ENCODE data around the gene ZBTB25. TPM values are rescaled to one million over a fixed set of nuclear protein-coding genes. Genes with fewer than 3 reads are reported as not detected.

Gene ZBTB25
- total and polyA plus RNA-seq, 7 donors: 0.69 to 24.6 (median 9.6) TPM

DNA sequence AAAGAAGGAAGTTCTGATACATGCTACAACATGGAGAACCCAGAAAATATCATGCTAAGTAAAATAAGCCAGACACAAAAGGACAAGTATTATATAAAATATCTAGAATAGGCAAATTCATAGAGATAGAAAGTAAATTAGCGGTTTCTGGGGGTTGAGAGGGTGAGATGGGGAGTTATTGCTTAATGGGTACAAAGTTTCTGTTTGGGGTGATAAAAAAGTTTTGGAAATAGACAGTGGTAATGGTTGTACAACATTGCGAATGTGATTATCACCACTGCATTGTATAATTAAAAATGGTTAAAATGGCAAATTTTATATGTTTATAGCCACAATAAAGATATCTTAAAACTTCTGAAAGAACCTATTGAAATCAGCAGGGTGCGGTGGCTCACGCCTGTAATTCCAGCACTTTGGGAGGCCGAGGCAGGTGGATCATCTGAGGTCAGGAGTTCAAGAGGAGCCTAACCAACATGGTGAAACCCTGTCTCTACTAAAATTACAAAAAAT lies 15.0 kb downstream of the ZBTB25 start:
- Histone ChIP-seq H3K4me1 (no peaks in the 10 kb centered on the region), H3K27me3 (no peaks in the 10 kb centered on the region), H3K36me3 (peaks cover 6 to 68% (median 15%) of the 10 kb centered on the region in 4 donors), H3K27ac (no peak overlapping the region), H3K4me3 (no peak overlapping the region), H3K9me3 (no peaks in the 10 kb centered on the region)
- TF ChIP-seq, protein P1, sequence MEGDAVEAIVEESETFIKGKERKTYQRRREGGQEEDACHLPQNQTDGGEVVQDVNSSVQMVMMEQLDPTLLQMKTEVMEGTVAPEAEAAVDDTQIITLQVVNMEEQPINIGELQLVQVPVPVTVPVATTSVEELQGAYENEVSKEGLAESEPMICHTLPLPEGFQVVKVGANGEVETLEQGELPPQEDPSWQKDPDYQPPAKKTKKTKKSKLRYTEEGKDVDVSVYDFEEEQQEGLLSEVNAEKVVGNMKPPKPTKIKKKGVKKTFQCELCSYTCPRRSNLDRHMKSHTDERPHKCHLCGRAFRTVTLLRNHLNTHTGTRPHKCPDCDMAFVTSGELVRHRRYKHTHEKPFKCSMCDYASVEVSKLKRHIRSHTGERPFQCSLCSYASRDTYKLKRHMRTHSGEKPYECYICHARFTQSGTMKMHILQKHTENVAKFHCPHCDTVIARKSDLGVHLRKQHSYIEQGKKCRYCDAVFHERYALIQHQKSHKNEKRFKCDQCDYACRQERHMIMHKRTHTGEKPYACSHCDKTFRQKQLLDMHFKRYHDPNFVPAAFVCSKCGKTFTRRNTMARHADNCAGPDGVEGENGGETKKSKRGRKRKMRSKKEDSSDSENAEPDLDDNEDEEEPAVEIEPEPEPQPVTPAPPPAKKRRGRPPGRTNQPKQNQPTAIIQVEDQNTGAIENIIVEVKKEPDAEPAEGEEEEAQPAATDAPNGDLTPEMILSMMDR (IDR thresholded peaks at IDR 0.05): no peak
- TF ChIP-seq EP300 (IDR thresholded peaks at IDR 0.05) (no peak), POLR2A (IDR thresholded peaks at IDR 0.05) (no peak), POLR2AphosphoS5 (IDR thresholded peaks at IDR 0.05) (no peak)
- 15 to 72% methylated on average over 5 of the region's 5 CpGs for WGBS, 2 donors
- no peak for DNase-seq
- intact Hi-C loops (cut with DNase I): loop anchor here (5.0 kb wide), 1 partner anchor 146 kb away; no protein-coding TSS in a partner anchor

DNA sequence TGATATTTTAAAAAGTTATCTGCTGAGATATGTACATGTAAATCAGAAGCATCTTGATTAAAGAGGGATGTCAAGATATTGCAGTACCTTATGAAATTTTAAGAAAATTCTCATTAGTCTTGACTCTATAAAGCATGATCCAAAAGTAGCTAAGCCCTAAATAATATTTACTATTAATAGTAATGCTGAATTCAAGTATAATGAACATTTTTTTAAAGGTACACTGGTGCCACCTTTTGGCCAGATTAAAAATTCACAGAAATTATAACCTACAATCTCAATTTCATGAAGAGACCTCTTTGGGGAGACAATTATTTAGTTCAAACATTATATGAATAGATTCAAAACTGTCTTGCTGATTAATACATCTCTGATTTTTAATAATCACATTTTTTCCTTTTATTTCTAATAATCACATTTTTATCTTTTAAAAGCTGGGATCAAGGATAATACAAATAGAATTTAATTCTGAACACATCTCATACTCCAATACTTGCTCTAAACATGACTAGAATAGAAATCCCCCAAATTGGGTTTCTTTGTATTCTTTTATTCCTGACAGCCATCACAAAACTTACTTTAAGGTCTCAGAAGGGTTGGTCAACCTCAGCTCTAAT lies 24.9 kb downstream of the ZBTB25 start:
- no peak overlapping the region for H3K27ac ChIP-seq
- no peaks in the 10 kb centered on the region for H3K36me3 ChIP-seq
- H3K4me1 ChIP-seq: no peaks in the 10 kb centered on the region
- TF ChIP-seq POLR2A (IDR thresholded peaks at IDR 0.05): no peak
- TF ChIP-seq, protein P1 (IDR thresholded peaks at IDR 0.05): peak in 1 of 4 experiments; percentile 41
- no peaks in the 10 kb centered on the region for H3K27me3 ChIP-seq
- no peak for DNase-seq
- intact Hi-C loops (cut with DNase I): no loop called here
- H3K4me3 ChIP-seq: no peak overlapping the region
- no peaks in the 10 kb centered on the region for H3K9me3 ChIP-seq

DNA sequence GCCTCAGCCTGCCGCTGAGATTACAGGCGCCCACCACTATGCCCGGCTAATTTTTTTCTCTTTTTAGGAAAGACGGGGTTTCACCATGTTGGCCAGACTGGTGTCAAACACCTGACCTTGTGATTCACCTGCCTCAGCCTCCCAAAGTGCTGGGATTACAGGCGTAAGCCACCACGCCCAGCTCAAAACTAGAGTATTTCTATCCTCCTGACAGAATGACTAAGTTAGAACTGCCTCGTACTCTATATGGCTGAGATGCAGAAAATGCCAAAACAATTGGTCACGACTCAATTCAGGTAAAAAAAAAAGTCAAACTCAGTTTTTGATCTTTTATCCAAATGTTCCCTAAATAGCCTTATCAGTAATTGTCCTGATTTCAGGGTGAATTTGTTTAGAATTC lies 27.2 kb downstream of the ZBTB25 start:
- no peak for TF ChIP-seq POLR2AphosphoS5 (IDR thresholded peaks at IDR 0.05)
- no peak for TF ChIP-seq EP300 (IDR thresholded peaks at IDR 0.05)
- no peak for TF ChIP-seq POLR2A (IDR thresholded peaks at IDR 0.05)
- TF ChIP-seq, protein P1 (IDR thresholded peaks at IDR 0.05): no peak
- Histone ChIP-seq H3K27ac (no peak overlapping the region), H3K9me3 (no peaks in the 10 kb centered on the region), H3K27me3 (no peaks in the 10 kb centered on the region), H3K36me3 (no peaks in the 10 kb centered on the region), H3K4me3 (no peak overlapping the region), H3K4me1 (no peaks in the 10 kb centered on the region)
- WGBS, 2 donors: 93 to 95% methylated on average over 8 of the region's 8 CpGs
- intact Hi-C loops (cut with DNase I): no loop called here
- DNase-seq: no peak

DNA sequence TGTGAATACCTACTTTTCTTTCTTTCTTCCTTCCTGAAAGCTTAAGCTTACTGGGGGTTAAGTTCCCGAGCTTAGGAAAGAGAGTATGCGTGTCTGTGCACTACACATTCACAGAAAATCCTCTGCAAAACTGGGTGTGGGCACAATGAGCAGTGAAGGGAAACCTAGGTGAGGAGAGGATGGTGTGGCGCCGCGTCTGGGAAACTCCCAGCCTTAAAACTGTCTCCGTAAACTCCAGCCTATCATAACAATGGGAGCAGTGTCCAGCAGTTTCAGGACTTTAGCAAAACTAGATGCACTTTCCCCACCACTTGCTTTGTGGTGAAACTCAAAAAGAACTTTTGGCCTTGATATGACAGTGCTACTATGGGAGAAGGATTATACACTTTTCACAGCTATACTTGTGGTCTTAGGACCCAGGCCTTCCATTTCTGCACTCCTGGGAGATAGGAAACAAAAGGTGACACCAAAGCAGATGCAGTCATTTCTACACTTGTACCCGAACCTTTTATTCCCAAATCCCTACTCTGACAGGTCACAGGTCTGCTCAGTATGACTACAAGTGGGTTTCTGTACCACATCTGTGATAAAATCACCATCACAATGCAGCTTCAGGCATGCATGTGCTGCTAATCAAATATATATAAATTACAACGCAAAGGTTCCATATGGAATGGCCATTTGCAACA lies 27.9 kb downstream of the ZBTB25 start:
- Histone ChIP-seq H3K4me1 (no peaks in the 10 kb centered on the region), H3K9me3 (no peaks in the 10 kb centered on the region), H3K27me3 (no peaks in the 10 kb centered on the region), H3K27ac (no peak overlapping the region), H3K36me3 (no peaks in the 10 kb centered on the region), H3K4me3 (no peak overlapping the region)
- TF ChIP-seq POLR2A (IDR thresholded peaks at IDR 0.05) (no peak), EP300 (IDR thresholded peaks at IDR 0.05) (no peak), POLR2AphosphoS5 (IDR thresholded peaks at IDR 0.05) (no peak)
- TF ChIP-seq, protein P1 (IDR thresholded peaks at IDR 0.05): no peak
- WGBS, 2 donors: 41 to 77% methylated on average over 8 of the region's 8 CpGs
- DNase-seq: no peak
- intact Hi-C loops (cut with DNase I): no loop called here

All from sigmoid colon (tissue), 7 donors.